C1 segment of cervical spinal cord (tissue), 14 donors: ENCODE data around the gene KLHL22.
"Not testable (repeated sequence)": the region's sequence is repeated elsewhere in the genome, so short reads cannot be mapped to it uniquely, and the experiment has no call there.

Experiments used
- DNase-seq, 14 donors: peaks; one replicate each; lab custom pipeline; 2025; lab: John Stamatoyannopoulos, UW

The KLHL22 gene

DNA sequence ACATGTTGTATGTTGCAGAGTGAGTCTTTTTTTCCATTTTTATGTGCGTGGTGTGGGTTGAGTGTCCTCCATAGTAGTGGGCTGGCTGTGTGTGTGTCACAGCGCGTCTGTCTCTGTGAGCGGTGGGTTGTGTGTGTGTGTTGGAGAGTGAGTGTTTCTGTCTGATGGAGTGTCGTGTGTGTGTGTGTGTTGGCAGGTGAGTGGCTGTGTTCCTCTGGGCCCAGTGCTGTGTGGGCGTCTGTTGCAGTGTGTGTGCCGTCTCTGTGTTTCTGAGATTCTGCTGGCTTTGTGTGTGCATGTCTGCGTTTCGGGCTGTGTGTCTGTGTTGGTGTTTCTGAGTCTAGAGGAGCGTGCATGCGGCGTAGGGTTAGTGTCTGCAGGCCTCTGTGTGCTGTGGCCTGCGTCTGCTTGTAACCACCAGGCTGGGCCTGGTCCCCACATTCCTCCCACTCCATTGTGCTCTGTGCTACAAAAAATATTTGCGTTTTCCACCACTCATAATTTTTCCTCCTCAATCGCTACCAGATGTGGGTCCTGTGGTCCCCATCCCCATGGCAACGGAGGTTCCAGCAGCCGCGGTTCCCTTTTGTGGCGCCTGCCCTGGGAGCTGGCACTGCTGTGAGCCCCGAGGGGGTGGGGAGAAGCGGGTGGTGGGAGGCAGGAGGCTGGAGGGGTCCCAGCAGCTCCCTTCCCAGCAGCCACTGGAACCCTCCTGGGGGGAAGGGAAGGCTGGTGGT, 73.2 kb downstream of the KLHL22 start:
- no peak for DNase-seq

DNA sequence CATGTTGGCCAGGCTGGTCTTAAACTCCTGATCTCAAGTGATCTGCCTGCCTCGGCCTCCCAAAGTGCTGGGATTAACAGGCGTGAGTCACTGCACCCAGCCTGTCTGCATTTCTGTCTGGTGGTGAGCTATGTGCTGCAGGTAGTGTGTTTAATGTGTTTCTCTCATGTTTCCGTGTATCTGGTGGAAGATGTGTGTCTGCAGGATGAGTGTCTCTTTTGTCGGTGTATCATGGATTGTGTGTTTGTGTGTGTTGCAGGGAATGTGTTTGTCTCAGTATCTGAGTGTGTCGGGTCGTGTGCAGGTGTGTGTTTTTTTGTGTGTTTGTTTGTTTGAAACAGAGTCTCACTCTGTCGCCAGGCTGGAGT, 74.1 kb downstream of the KLHL22 start:
- no peak for DNase-seq

DNA sequence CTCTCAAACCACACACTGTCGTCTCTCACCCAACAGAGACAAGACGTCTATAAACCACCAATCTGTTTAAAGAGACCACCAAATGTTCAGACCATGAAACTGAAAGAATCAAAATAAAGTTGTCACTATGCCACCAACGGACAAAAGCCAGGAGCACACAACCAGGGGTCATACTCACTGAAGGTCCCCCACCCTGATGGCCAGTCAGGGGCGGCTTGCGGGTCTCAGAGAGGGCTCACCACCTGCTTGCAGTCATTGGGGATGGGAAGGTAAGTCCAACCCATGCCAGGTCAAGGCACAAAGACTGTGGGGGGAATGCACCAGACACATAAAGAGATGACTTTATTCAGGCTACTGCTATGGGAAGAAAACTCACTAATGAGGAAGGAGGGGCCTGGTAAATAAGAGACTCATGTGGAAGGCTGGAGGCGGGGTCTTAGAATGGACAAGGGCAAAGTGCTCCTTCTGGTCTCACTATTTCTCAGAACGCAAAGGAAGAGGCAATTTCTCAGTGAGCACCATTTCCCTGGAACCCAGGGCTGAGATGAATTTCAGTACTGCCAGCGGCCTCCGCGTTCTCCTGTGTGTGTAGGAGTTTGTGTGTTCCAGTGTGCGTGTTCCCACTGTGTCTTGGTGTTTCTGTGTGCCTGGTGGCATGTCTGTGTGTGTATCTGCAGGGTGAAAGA, 75.3 kb downstream of the KLHL22 start:
- no peak for DNase-seq

DNA sequence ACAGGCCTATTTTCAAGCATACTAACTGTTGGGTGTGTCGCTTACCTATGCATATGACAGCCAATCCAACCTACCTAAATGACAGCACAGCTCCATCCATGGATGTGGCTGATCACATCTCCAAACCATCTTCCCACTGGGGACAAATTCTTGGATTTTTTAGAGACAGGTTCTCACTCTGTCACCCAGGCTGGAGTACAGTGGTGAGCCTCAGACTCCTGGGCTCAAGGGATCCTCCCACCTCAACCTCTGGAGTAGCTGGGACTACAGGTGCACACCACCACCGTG, 76.0 kb downstream of the KLHL22 start:
- no peak for DNase-seq

DNA sequence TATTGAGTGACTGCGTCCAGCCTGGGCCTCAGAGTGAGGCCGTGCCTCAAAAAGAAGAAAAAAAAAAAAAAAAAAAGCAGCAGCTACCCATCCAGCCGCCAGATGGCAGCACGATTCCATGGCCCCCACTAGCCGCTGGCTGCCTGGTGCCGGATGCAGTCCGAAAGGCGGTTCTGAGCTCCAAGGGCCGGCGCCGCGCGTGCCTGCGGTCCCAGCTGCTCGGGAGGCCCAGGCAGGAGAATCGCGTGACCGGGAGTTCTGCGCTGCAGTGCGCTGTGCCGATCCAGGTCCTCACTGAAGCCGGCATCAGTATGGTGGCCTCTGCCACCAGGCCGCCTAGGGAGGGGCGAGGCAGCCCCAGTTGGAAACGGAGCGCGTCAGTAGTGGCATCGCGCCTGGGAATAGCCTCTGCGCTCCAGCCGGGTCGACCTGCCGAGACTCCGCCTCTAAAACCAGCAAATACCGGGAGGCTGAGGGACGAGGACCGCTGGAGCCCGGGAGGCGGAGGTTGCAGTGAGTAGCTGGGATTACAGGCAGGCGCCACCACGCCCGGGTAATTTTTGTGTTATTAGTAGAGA, 77.3 kb downstream of the KLHL22 start:
- peak in 13 of 14 donors; percentile 35 to 78 (median 57) for DNase-seq

DNA sequence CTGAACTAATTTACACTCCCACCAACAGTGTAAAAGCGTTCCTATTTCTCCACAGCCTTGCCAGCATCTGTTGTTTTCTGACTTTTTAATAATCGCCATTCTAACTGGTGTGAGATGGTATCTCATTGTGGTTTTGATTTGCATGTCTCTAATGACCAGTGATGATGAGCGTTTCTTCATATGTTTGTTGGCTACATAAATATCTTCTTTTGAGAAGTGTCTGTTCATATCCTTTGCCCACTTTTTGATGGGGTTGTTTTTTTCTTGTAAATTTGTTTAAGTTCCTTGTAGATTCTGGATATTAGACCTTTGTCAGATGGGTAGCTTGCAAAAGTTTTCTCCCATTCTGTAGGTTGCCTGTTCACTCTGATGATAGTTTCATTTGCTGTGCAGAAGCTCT, 79.9 kb downstream of the KLHL22 start:
- DNase-seq: not testable (repeated sequence)

DNA sequence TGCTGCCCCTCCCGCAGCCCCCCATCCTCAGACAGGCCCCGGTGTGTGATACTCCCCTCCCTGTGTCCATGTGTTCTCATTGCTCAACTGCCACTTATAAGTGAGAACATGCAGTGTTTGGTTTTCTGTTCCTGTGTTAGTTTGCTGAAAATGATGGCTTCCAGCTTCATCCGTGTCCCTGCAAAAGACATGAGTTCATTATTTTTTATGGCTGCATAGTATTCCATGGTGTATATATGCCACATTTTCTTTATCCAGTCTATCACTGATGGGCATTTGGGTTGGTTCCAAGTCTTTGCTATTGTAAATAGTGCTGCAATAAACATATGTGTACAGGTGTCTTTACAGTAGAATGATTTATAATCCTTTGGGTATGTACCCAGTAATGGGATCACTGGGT, 80.4 kb downstream of the KLHL22 start:
- not testable (repeated sequence) for DNase-seq

DNA sequence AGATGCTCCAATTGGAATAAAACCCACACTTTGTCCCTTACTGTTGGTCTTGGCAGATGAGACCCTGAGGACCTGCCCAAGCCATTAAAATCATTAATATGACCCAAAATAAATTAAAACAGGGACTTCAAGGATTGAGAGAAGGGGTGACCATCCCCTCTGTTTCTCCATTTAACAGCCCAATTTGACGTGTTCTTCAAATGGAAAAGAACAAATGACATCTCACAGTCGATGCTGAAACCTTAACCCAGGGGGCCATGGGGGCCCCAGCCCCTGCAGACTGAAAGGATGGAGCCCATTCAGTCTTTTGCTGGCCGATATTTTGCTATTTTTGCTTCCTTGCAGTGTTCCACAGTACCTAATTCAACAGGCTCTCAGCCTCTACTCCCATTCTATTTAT, 81.1 kb downstream of the KLHL22 start:
- DNase-seq: no peak

DNA sequence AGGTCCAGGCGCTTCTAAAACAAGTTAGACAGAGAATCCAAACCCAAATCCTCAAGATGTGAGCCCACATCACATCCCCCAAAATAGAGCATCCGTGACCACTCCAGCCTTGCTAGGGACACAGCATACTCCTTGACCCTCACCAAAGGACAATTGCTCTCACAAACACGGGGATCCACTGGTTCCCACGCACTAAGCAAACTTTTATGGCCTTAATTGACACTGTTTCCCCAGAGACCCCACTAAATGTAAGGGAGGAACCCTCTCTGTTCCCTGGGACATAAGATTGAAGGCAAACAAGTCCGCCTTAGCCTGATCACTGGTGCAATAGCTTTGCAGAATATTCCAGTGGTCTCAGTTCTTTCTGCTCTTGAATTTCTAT, 81.5 kb downstream of the KLHL22 start:
- DNase-seq: no peak

DNA sequence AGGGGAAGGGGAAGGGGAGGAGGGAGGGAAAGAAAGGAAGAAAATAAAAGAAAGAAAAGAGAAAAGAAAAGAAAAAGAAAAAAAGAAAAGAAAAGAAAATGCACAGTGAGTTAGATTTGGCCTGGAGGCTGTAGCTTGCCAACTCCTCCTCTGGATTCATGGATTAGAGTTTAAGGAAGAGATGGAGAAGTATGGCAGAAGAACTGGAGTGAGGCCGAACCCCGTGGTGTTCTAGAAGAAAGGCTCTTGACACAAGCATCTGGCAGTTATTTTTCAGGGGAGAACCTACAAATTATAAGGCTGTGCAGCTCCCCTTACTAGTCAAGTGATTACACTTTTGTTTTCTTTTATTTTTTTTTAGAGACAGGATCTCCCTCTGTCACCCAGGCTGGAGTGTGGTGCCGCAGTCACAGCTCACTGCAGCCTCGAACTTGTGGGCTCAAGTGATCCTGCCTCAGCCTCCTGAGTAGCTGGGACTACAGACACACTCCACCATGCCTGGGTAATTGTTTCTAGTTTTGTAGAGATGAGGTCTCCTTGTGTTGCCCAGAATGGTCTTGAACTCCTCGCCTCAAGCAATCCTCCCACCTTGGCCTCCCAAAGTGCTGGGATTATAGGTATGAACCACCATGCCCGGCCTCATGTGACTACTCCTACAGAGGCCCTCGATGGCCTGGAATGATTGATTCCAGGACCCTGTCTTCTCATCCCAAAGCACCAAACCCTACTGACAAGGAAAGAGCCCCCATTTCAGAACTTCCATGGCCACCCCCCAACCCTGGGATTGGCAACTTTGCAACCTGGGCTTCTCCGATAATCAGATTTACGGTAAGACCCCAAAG, 82.2 kb downstream of the KLHL22 start:
- no peak for DNase-seq

DNA sequence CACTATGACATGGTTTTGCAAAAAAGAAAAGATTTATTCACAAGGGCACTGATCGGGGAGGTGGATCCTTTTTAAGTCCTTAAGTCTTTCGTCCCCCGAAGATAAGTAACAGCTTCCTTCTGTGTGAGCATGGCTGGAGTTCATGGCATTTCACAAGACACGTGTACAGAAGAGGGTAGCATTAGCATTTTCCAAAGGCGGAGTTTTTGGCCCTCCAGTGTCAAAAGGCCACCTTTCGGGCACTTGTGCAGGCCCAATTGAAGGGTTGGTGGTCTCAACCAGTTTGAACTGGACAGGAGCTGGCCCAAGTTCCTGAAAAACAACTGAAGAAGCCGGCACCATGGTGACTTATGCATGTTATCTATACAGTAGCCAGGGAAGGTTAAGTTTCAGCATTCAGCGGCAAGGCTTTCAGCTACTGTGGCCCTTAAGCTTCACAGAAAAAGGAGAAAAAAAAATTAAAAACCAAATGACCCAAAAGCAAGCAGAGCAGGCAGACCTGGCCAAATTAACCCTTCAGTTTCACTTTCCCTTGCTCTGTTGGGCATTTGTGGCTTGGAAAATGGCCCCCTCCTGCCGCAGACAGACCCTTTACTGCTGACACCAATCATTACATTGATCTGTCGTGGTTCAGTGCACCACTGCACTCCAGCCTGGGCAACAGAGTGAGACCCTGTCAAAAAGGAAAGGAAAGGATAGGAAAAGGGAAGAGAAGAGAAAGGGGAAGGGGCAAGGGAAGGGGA, 83.0 kb downstream of the KLHL22 start:
- no peak for DNase-seq

DNA sequence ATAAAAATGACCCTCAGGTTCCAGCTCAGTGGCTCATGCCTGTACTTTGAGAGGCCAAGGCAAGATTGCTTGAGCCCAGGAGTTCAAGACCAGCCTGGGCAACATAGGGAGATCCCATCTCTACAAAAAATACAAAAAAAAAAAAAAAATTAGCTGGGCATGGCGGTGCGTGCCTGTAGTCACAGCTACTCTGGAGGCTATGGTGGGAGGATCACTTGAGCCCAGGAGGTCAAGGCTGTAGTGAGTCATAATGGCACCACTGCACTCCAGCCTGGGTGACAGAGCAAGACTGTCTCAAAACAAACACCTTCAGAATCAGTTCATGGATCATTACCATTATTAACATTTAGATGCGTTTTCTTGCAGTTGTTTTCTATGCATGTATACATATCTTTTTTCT, 86.2 kb downstream of the KLHL22 start:
- DNase-seq: not testable (repeated sequence)

DNA sequence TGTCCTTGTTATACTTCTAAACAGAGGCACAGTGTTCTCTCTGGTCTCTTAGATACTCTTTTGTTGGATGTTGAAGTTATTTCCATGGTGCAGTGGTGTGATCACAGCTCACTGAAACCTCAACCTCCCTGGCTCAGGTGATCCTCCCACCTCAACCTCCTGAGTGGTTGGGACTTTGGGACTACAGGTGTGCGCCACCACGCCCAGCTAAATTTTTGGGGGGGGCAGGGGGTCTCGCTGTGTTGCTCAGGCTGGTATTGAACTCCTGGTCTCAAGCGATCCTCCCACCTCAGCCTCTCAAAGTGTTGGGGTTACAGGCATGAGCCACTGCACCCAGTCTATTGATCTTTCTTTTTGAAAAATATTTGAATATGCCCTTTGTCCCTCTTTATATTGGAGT, 86.7 kb downstream of the KLHL22 start:
- DNase-seq: no peak

DNA sequence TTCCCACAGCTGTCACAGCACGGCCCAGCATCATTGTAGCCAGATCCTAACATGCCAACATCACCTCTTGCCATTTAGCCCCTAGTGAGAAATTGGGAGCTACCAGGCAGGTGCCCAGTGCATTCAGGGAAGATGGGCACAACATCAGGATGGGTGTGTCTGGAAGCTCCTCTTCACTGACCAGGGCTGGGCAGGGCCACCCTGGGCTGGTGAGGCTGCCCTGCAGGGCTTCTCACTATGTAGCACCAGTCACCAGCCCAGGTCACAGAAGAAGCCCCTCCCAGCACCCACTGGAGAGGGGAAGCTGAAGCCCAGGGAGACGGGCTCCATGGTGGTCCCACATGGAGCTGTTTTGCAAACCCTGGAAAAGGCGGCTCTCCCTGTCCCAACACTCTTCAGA, 87.8 kb downstream of the KLHL22 start:
- DNase-seq: no peak

DNA sequence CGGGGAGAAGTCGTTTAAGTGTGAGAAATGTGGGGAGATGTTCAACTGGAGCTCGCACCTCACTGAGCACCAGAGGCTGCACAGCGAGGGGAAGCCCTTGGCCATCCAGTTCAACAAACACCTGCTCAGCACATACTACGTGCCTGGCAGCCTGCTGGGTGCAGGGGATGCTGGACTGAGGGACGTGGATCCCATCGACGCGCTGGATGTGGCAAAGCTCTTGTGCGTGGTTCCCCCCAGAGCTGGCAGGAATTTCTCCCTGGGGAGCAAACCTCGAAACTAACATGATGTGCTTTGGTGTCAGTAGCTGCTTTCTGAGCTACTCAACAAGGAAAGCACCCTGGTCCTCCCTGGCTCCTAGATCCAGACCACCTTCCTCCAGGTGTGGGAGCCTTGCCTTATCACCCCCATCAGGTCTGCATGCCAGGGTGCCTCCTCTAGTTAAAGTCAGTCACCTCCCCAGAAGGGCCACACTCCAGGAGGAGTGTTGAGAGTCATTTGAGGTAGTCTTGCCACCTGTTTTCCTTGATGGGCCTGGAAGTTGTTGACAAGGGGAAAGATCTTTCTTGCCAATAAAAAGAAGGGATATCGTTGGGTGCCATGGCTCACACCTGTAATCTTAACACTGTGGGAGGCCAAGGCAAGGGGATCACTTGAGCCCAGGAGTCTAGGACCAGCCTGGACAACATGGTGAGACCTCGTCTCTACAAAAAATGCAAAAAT, 88.7 kb downstream of the KLHL22 start:
- no peak for DNase-seq

DNA sequence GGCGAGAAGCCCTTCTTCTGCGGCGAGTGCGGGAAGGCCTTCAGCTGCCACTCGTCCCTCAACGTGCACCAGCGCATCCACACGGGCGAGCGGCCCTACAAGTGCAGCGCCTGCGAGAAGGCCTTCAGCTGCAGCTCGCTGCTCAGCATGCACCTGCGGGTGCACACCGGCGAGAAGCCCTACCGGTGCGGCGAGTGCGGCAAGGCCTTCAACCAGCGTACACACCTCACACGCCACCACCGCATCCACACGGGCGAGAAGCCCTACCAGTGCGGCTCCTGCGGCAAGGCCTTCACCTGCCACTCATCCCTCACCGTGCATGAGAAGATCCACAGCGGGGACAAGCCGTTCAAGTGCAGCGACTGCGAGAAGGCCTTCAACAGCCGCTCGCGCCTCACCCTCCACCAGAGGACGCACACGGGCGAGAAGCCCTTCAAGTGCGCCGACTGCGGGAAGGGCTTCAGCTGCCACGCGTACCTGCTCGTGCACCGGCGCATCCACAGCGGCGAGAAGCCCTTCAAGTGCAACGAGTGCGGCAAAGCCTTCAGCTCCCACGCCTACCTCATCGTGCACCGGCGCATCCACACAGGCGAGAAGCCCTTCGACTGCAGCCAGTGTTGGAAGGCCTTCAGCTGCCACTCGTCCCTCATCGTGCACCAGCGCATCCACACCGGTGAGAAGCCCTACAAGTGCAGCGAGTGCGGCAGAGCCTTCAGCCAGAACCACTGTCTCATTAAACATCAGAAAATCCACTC, 89.5 kb downstream of the KLHL22 start:
- DNase-seq: no peak

DNA sequence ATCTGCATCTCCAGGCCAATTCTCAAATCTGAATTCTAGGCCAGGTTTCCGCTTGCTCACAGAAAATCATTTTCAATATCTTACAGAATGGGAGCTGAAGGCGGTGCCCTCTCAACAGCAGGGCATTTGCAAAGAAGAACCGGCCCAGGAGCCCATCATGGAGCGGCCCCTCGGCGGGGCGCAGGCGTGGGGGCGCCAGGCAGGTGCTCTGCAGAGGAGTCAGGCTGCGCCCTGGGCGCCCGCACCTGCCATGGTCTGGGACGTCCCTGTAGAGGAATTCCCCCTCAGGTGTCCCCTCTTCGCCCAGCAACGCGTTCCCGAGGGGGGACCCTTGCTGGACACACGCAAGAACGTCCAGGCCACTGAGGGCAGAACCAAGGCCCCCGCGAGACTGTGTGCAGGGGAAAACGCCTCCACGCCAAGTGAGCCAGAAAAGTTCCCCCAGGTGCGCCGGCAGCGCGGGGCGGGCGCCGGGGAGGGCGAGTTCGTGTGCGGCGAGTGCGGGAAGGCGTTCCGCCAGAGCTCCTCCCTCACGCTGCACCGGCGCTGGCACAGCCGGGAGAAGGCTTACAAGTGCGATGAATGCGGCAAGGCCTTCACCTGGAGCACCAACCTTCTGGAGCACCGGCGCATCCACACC, 90.2 kb downstream of the KLHL22 start:
- DNase-seq: no peak

DNA sequence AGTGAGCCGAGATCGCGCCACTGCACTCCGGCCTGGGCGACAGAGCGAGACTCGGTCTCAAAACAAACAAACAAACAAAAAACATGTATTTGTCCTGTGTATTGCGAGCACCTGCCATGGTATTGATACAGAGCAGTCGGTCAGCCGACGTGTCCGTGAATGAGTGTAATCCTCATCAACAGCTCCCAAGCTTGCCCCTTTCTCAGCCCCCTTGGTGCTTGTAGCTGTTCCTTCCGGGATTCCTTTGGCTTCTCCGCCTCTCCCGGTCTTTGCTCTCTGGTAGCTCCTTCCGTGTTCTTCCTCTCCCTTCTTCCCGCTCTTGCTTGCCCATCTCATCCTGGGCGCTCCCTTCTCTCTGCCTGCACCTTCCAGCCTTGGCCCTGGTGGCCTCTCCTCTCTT, 90.7 kb downstream of the KLHL22 start:
- no peak for DNase-seq

DNA sequence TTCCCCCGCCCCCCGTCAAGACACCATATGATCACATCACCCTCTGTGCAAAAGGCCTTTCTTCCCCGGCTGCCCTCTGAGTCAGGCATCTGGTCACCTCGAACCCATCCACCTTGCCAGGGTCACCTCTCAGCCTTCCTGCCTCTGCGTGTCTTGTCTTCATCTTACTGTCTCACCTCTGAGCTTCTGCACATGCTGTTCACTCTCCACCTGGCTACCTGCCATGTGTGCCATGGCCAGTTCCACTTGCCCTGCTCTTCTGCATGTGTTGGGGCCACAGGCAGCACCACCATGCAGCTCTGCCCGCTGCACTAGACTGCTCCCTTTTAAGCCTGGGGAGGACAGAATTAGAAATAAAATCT, 91.8 kb downstream of the KLHL22 start:
- DNase-seq: no peak
